CD4-positive, alpha-beta T cell treated with Interleukin-17A for 4 hours (primary cell): Measurements from ENCODE around the gene KRTAP12-4.
A peak's percentile ranks its signal among the peaks of the same experiment; 100 is the strongest.
"Not testable (repeated sequence)": the region's sequence is repeated elsewhere in the genome, so short reads cannot be mapped to it uniquely, and the experiment has no call there.

Source experiments
- DNase-seq: peaks from one replicate; pipeline ENCODE4 v3.0.0-alpha.2; 2020; ENCODE audit warnings: mixed read lengths

KRTAP12-4 gene

GRCh38 chr21:44653656-44654575 is 543 bp downstream of the KRTAP12-4 start:
- DNase-seq, result peak; percentile 68

GRCh38 chr21:44653123-44653522 is 1.3 kb downstream of the KRTAP12-4 start:
- DNase-seq, result no peak

DNA sequence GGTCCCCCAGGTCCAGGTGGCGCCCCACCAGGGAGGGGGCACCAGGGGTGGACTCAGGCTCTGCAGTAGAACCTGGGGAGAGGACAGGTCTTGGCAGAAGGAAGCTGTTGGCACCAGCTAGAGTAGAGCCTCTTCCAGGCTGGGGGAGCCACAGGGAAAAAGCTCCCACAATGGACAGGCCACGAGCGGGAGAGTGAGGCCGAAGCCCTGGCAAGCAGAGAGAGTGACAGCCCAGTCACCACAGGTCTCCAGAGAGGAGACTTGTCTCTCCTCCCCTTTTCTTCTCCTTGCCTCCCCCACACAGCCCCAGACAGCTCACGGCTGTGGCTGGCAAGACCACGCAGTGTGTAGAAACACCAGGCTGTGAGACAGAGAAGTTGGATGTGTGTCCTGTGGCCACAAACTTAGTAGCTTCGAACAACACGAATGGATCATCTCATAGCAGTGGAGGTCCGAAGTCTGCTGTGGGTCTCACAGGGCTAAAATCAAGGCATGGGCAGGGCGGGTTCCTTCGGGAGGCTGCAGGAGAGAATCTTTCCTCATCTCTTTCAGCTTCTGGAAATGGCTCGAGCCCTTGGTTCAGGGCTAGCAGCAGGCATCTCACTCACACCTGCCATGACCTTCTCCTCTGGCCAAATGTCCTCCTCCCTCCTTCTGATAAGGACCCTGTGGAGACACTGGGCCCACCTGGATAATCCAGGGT is 3.3 kb downstream of the KRTAP12-4 start:
- DNase-seq, result no peak

DNA sequence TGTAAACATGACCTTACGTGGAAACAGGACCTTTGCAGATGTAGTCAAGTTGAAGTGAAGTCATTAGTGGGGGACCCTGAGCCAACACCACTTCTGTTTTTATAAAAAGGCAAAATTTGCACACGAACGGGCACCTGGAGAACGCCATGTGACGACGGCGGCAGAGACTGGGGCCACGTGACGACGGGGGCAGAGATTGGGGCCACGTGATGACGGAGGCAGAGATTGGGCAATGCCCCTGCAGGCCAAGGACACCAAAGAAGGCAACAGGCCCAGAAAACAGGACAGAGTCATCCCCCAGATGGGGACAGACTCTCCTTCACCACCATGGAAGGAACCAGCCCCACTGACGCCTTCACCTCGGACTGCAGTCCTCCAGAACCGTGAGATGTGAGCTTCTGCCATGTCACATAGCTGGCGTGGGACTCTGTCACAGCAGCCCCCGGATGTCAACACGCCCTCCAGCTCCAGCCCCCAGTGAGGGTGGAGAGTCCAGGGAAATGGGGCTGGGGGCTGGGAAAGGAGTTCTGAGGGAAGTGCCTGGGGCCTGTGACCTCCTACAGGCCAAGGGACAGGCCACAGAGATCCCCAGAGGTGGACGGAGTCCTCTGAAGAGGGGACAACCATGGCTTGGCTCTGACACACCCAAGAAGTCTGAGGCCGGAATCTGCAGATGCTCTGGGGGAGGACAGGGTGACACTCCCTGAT is 4.0 kb downstream of the KRTAP12-4 start:
- no peak for DNase-seq

- no peak for DNase-seq
Measured at GRCh38 chr21:44649521-44650100, 4.8 kb downstream of the KRTAP12-4 start.

DNA sequence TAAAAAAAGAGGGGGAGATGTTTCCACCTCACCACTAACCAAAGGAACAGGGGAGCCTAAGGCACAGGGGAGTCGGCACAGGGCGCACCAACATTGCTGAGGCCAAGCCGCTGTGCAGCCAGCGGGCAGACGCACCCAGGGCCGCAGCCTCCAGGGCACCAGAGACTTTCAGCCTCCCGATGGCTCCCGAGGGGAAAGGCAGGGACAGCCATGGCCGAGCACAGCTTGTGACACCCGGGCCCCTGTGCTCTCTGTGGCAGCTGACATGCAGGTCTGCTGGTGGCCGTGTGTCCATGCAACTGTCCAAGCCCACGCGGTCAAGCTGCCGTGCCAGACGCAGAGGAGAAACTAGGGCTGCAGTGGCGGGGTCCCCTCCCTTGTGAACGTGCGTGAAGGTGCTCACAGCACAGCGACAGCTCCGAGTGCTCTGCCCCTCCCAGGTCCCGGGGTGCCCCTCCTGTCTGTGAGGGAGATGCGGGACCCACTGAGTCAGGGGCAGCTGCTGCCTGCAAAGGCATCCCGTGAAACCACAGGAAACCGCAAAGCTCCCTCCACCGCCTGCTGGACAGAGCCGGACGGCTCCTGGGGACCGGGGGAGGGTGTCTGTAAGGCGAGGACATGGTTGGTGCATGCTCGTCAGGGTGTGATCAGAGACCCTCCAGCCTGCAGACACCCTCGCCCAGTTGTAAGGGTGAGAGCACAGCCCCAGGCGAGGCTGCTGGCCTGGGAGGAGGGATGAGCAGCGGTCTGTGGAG is 5.7 kb downstream of the KRTAP12-4 start:
- DNase-seq, result no peak

DNA sequence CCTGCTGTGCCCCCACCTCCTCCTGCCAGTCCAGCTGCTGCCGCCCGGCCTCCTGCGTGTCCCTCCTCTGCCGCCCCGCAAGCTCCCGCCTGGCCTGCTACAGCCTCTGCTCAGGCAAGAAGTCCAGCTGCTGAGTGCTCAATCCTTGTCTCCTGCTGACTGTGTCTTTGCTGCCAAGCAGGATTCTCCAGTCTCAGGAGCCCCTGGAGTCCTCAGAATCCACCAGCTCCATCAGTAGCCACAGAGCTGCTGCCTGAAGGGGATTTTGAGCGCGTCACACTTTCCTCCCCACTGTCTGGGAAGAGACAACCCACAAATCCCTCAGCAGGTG is 7.3 kb downstream of the KRTAP12-4 start:
- no peak for DNase-seq

DNA sequence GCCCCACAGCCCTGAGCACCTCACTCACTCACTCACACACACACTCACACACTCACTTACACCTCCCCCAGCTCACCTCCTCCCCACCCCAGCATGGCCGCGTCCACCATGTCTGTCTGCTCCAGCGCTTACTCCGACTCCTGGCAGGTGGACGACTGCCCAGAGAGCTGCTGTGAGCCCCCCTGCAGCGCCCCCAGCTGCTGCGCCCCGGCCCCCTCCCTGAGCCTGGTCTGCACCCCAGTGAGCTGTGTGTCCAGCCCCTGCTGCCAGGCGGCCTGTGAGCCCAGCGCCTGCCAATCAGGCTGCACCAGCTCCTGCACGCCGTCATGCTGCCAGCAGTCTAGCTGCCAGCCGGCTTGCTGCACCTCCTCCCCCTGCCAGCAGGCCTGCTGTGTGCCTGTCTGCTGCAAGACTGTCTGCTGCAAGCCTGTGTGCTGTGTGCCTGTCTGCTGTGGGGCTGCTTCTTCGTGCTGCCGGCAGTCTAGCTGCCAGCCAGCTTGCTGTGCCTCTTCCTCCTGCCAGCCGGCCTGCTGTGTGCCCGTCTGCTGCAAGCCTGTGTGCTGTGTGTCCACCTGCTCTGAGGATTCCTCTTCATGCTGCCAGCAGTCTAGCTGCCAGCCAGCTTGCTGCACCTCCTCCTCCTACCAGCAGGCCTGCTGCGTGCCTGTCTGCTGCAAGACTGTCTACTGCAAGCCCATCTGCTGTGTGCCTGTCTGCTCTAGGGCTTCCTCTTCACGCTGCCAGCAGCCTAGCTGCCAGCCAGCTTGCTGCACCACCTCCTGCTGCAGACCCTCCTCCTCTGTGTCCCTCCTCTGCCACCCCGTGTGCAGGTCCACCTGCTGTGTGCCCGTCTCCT is 7.9 kb downstream of the KRTAP12-4 start, which contains the start of gene KRTAP10-11:
Gene KRTAP10-11 (plus strand): TSS at position 49 of the 856 bp plus-strand sequence. CDS start 45 bp downstream, at position 94.
- DNase-seq, result not testable (repeated sequence)

- no peak for DNase-seq
Measured at GRCh38 chr21:44644878-44645277, 9.6 kb downstream of the KRTAP12-4 start.

DNA sequence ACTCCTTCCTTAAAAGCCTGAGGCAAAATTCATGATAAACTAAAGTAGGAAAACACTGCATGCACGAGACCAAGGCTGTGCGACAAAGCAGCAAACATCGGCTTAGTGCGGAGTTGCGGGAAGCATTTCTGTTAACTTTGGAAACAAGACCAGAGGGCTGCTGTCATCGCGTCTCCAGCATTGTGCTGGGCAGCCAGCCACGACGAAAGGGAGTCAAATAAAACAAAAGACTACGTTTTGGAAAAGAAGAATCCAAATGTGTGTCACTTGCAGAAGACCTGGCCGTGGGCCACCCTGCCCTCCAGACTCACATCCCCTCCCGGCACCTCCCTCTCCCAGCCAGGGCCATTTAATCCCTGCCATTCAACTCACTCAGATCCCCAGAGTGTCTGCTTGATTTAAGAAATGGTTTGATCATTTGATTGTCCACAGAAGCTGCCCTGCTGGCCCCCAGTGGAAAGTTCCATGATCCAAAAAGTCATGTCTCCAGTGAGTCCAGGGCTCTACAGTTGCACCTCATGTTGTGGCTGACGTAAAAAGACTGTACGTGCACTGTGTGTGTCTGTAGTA is 10.6 kb downstream of the KRTAP12-4 start:
- no peak for DNase-seq

DNA sequence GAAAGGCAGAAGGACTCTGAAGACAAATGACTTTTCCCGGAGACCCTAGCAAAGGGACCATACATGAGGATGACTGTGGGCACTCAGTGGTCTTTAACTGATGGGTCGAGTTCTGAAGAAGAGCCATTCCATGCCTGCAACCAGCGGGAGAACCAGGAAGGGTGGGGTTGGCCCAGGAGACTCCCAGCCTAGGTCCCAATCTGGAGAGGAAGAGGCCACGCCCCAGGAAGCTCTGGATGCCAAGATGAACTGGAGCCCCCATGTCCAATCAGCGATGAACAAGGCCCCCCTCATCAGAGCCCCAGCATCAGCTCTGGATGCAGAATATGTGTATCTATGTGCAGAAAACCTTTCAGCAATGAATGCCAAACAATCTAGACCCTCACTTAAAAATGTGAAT is 13.7 kb downstream of the KRTAP12-4 start:
- no peak for DNase-seq

GRCh38 chr21:44639331-44639655 is 15.2 kb downstream of the KRTAP12-4 start:
- no peak for DNase-seq

DNA sequence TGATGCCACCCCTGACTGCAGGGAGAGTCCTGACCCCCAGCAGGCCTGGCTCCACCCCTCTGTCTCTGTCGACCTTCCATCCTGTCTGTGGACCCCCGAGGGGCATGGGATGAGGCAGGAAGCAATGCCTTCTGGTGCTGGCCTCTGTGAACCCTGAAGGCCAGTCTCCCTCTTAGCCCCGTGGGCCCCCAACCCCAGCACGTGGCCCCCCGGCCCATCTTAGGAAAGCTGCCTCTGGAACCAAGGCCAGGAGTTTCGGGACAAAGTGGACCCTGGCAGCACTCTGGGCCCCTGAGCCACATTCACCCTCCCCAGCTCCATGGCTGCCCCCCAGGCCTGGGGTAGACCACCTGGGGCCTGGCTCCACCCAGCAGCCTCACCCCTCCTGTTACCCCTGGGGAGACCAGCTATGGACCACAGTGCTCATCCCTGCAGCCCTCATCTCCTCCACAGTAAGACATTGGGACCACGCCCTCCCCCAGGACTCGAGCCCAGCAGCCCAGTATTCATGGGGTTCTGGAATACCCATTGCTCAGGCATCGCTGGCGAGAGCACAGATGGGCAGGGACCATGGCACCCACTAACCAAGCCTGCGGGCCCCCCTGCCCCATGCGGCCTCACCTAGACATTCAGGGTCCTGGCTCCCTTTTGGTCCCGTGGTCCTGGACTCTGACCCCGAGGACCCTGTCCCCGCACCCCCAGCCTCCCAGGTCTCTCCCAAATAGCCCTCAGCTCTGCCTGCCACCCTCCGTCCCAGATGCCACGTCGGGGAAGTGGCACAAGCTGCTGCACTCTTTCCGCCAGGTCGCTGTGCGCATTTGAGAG is 15.7 kb downstream of the KRTAP12-4 start:
- DNase-seq, result not testable (repeated sequence)

DNA sequence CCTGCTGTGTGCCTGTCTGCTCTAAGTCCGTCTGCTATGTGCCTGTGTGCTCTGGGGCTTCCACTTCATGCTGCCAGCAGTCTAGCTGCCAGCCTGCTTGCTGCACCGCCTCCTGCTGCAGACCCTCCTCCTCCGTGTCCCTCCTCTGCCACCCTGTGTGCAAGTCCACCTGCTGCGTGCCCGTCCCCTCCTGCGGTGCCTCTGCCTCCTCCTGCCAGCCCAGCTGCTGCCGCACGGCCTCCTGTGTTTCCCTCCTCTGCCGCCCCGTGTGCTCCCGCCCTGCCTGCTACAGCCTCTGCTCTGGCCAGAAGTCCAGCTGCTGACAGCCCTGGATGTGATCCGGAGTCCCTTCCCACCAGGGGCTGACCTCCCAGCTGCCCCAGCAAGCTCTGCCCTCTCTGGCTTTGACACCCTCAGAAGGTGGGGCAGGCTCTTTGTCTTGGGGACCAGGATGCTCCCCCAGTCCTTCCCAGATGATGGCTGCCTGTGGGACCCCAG is 16.6 kb downstream of the KRTAP12-4 start:
- DNase-seq, result not testable (repeated sequence)

- no peak for DNase-seq
Measured at GRCh38 chr21:44637018-44637850, 17.2 kb downstream of the KRTAP12-4 start, which contains the start of gene KRTAP10-10. TSS of gene KRTAP10-10 (plus strand) at chr21:44637356. CDS start at chr21:44637418, 62 bp downstream.

GRCh38 chr21:44636209-44637017 is 18.0 kb downstream of the KRTAP12-4 start:
- DNase-seq, result no peak

- no peak for DNase-seq
Measured at GRCh38 chr21:44632067-44632466, 22.4 kb downstream of the KRTAP12-4 start.

DNA sequence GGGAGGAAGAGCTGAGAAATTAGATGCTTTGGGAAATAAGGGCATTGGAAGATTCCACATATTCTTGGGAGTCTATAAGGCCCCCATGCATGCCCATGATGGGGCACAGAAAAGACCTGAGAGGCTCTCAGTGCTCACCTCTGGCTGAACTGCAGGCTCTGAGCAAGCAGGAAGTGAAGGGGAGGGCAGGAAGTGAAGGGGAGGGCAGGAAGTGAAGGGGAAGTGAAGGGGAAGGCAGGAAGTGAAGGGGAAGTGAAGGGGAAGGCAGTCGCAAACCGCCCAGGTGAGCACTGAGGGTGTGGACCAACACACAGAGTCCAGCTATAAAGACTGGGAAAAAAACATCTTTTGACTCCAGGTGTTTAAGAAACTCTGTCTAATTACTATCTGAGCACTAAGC is 24.0 kb downstream of the KRTAP12-4 start:
- peak; percentile 18 for DNase-seq
